Measurements from ENCODE around the gene PSEN2. TPM values are rescaled to one million over a fixed set of nuclear protein-coding genes. Genes with fewer than 3 reads are reported as not detected.
"Not testable (repeated sequence)": the region's sequence is repeated elsewhere in the genome, so short reads cannot be mapped to it uniquely, and the experiment has no call there.

The PSEN2 gene
- total and polyA plus RNA-seq, 2 donors, result 4.3 to 7.5 TPM

GRCh38 chr1:226915672-226915995, 45.2 kb downstream of the PSEN2 start:
- DNase-seq (ENCODE audit: low read depth in 6 of 9, low spot score in 9 of 9), result no peak

GRCh38 chr1:226916497-226916896, 46.1 kb downstream of the PSEN2 start:
- no peaks in the 10 kb centered on the region for H3K4me1 ChIP-seq (ENCODE audit: control insufficient read depth in 2 of 2, insufficient read depth in 2 of 2, low read length in 2 of 2)
- no peak overlapping the region for H3K4me3 ChIP-seq (ENCODE audit: low read length in 2 of 2)
- no peaks in the 10 kb centered on the region for H3K9me3 ChIP-seq (ENCODE audit: control insufficient read depth in 2 of 2, insufficient read depth in 1 of 2, low read length in 1 of 2)
- H3K27me3 ChIP-seq (ENCODE audit: control insufficient read depth in 2 of 2, insufficient read depth in 1 of 2, low read length in 1 of 2), result no peaks in the 10 kb centered on the region
- 98% methylated on average over 2 of the region's 2 CpGs for WGBS
- DNase-seq (ENCODE audit: low read depth in 6 of 9, low spot score in 9 of 9), result no peak
- no peaks in the 10 kb centered on the region for H3K36me3 ChIP-seq (ENCODE audit: control insufficient read depth in 2 of 2, insufficient read depth in 2 of 2, low read length in 1 of 2)
- H3K27ac ChIP-seq (ENCODE audit: low read depth in 1 of 2, low read length in 1 of 2), result no peak overlapping the region

More at GRCh38 chr1:226915672-226915995, 45.2 kb downstream of the PSEN2 start:
- Histone ChIP-seq H3K27me3 (ENCODE audit: control insufficient read depth in 2 of 2, insufficient read depth in 1 of 2, low read length in 1 of 2) (no peaks in the 10 kb centered on the region), H3K9me3 (ENCODE audit: control insufficient read depth in 2 of 2, insufficient read depth in 1 of 2, low read length in 1 of 2) (no peaks in the 10 kb centered on the region), H3K4me1 (ENCODE audit: control insufficient read depth in 2 of 2, insufficient read depth in 2 of 2, low read length in 2 of 2) (no peaks in the 10 kb centered on the region), H3K27ac (ENCODE audit: low read depth in 1 of 2, low read length in 1 of 2) (no peak overlapping the region), H3K36me3 (ENCODE audit: control insufficient read depth in 2 of 2, insufficient read depth in 2 of 2, low read length in 1 of 2) (no peaks in the 10 kb centered on the region), H3K4me3 (ENCODE audit: low read length in 2 of 2) (no peak overlapping the region)
- 60% methylated on average over 3 of the region's 3 CpGs for WGBS

GRCh38 chr1:226919587-226919986, 49.2 kb downstream of the PSEN2 start:
- H3K27me3 ChIP-seq (ENCODE audit: control insufficient read depth in 2 of 2, insufficient read depth in 1 of 2, low read length in 1 of 2), result no peaks in the 10 kb centered on the region
- H3K4me3 ChIP-seq (ENCODE audit: low read length in 2 of 2), result no peak overlapping the region
- WGBS, result 97% methylated on average over 5 of the region's 5 CpGs
- H3K27ac ChIP-seq (ENCODE audit: low read depth in 1 of 2, low read length in 1 of 2), result no peak overlapping the region
- no peaks in the 10 kb centered on the region for H3K4me1 ChIP-seq (ENCODE audit: control insufficient read depth in 2 of 2, insufficient read depth in 2 of 2, low read length in 2 of 2)
- no peaks in the 10 kb centered on the region for H3K9me3 ChIP-seq (ENCODE audit: control insufficient read depth in 2 of 2, insufficient read depth in 1 of 2, low read length in 1 of 2)
- no peak for DNase-seq (ENCODE audit: low read depth in 6 of 9, low spot score in 9 of 9)
- no peaks in the 10 kb centered on the region for H3K36me3 ChIP-seq (ENCODE audit: control insufficient read depth in 2 of 2, insufficient read depth in 2 of 2, low read length in 1 of 2)

GRCh38 chr1:226919995-226920394, 49.6 kb downstream of the PSEN2 start:
- Histone ChIP-seq H3K36me3 (ENCODE audit: control insufficient read depth in 2 of 2, insufficient read depth in 2 of 2, low read length in 1 of 2) (no peaks in the 10 kb centered on the region), H3K27me3 (ENCODE audit: control insufficient read depth in 2 of 2, insufficient read depth in 1 of 2, low read length in 1 of 2) (no peaks in the 10 kb centered on the region), H3K4me3 (ENCODE audit: low read length in 2 of 2) (no peak overlapping the region), H3K27ac (ENCODE audit: low read depth in 1 of 2, low read length in 1 of 2) (no peak overlapping the region), H3K4me1 (ENCODE audit: control insufficient read depth in 2 of 2, insufficient read depth in 2 of 2, low read length in 2 of 2) (no peaks in the 10 kb centered on the region), H3K9me3 (ENCODE audit: control insufficient read depth in 2 of 2, insufficient read depth in 1 of 2, low read length in 1 of 2) (no peaks in the 10 kb centered on the region)
- no peak for DNase-seq (ENCODE audit: low read depth in 6 of 9, low spot score in 9 of 9)
- WGBS, result 100% methylated on average over 1 of the region's 1 CpG

- no peak overlapping the region for H3K4me3 ChIP-seq (ENCODE audit: low read length in 2 of 2)
- H3K27me3 ChIP-seq (ENCODE audit: control insufficient read depth in 2 of 2, insufficient read depth in 1 of 2, low read length in 1 of 2), result no peaks in the 10 kb centered on the region
- DNase-seq (ENCODE audit: low read depth in 6 of 9, low spot score in 9 of 9), result no peak
- H3K9me3 ChIP-seq (ENCODE audit: control insufficient read depth in 2 of 2, insufficient read depth in 1 of 2, low read length in 1 of 2), result no peaks in the 10 kb centered on the region
- WGBS, result 96% methylated on average over 2 of the region's 2 CpGs
- no peaks in the 10 kb centered on the region for H3K4me1 ChIP-seq (ENCODE audit: control insufficient read depth in 2 of 2, insufficient read depth in 2 of 2, low read length in 2 of 2)
- no peak overlapping the region for H3K27ac ChIP-seq (ENCODE audit: low read depth in 1 of 2, low read length in 1 of 2)
- no peaks in the 10 kb centered on the region for H3K36me3 ChIP-seq (ENCODE audit: control insufficient read depth in 2 of 2, insufficient read depth in 2 of 2, low read length in 1 of 2)
Observed at GRCh38 chr1:226920446-226920894, 50.1 kb downstream of the PSEN2 start.

GRCh38 chr1:226921504-226921903, 51.1 kb downstream of the PSEN2 start:
- H3K4me3 ChIP-seq (ENCODE audit: low read length in 2 of 2), result no peak overlapping the region
- no peaks in the 10 kb centered on the region for H3K4me1 ChIP-seq (ENCODE audit: control insufficient read depth in 2 of 2, insufficient read depth in 2 of 2, low read length in 2 of 2)
- H3K9me3 ChIP-seq (ENCODE audit: control insufficient read depth in 2 of 2, insufficient read depth in 1 of 2, low read length in 1 of 2), result no peaks in the 10 kb centered on the region
- H3K27me3 ChIP-seq (ENCODE audit: control insufficient read depth in 2 of 2, insufficient read depth in 1 of 2, low read length in 1 of 2), result no peaks in the 10 kb centered on the region
- no peaks in the 10 kb centered on the region for H3K36me3 ChIP-seq (ENCODE audit: control insufficient read depth in 2 of 2, insufficient read depth in 2 of 2, low read length in 1 of 2)
- no peak for DNase-seq (ENCODE audit: low read depth in 6 of 9, low spot score in 9 of 9)
- H3K27ac ChIP-seq (ENCODE audit: low read depth in 1 of 2, low read length in 1 of 2), result no peak overlapping the region
- 96% methylated on average over 5 of the region's 5 CpGs for WGBS

GRCh38 chr1:226929260-226930111, 59.1 kb downstream of the PSEN2 start:
- not testable (repeated sequence) for H3K27me3 ChIP-seq (ENCODE audit: control insufficient read depth in 2 of 2, insufficient read depth in 1 of 2, low read length in 1 of 2); H3K4me3 ChIP-seq (ENCODE audit: low read length in 2 of 2); DNase-seq (ENCODE audit: low read depth in 6 of 9, low spot score in 9 of 9); H3K36me3 ChIP-seq (ENCODE audit: control insufficient read depth in 2 of 2, insufficient read depth in 2 of 2, low read length in 1 of 2); H3K9me3 ChIP-seq (ENCODE audit: control insufficient read depth in 2 of 2, insufficient read depth in 1 of 2, low read length in 1 of 2); H3K4me1 ChIP-seq (ENCODE audit: control insufficient read depth in 2 of 2, insufficient read depth in 2 of 2, low read length in 2 of 2); H3K27ac ChIP-seq (ENCODE audit: low read depth in 1 of 2, low read length in 1 of 2)
- WGBS, result 94% methylated on average over 5 of the region's 5 CpGs

- H3K36me3 ChIP-seq (ENCODE audit: control insufficient read depth in 2 of 2, insufficient read depth in 2 of 2, low read length in 1 of 2), result no peaks in the 10 kb centered on the region
- WGBS, result over 99% methylated on average over 3 of the region's 3 CpGs
- DNase-seq (ENCODE audit: low read depth in 6 of 9, low spot score in 9 of 9), result no peak
Observed at GRCh38 chr1:226934483-226935237, 64.2 kb downstream of the PSEN2 start.

More at GRCh38 chr1:226934483-226935237, 64.2 kb downstream of the PSEN2 start:
- no peak overlapping the region for H3K4me3 ChIP-seq (ENCODE audit: low read length in 2 of 2)
- peaks cover 6 to 9% of the 10 kb centered on the region in 2 donors for H3K4me1 ChIP-seq (ENCODE audit: control insufficient read depth in 2 of 2, insufficient read depth in 2 of 2, low read length in 2 of 2)
- H3K27ac ChIP-seq (ENCODE audit: low read depth in 1 of 2, low read length in 1 of 2), result no peak overlapping the region
- no peaks in the 10 kb centered on the region for H3K27me3 ChIP-seq (ENCODE audit: control insufficient read depth in 2 of 2, insufficient read depth in 1 of 2, low read length in 1 of 2)
- no peaks in the 10 kb centered on the region for H3K9me3 ChIP-seq (ENCODE audit: control insufficient read depth in 2 of 2, insufficient read depth in 1 of 2, low read length in 1 of 2)

Measured in thymus (tissue), 11 donors.